Stimulated activated CD4-positive, alpha-beta T cell treated with anti-CD3 and anti-CD28 coated beads, Interleukin-12 subunit alpha, Interleukin-12 subunit beta, amount 100 ng/mL, for 24 hours (primary cell): Measurements from ENCODE around the gene PSMF1.
"Not testable (repeated sequence)": the region's sequence is repeated elsewhere in the genome, so short reads cannot be mapped to it uniquely, and the experiment has no call there.

Source experiments
- DNase-seq, 2 experiments: peaks; one replicate each; pipeline ENCODE4 v3.0.0-alpha.2; 2020; ENCODE audit warnings: low read depth in 2 of 2

PSMF1 gene

DNA sequence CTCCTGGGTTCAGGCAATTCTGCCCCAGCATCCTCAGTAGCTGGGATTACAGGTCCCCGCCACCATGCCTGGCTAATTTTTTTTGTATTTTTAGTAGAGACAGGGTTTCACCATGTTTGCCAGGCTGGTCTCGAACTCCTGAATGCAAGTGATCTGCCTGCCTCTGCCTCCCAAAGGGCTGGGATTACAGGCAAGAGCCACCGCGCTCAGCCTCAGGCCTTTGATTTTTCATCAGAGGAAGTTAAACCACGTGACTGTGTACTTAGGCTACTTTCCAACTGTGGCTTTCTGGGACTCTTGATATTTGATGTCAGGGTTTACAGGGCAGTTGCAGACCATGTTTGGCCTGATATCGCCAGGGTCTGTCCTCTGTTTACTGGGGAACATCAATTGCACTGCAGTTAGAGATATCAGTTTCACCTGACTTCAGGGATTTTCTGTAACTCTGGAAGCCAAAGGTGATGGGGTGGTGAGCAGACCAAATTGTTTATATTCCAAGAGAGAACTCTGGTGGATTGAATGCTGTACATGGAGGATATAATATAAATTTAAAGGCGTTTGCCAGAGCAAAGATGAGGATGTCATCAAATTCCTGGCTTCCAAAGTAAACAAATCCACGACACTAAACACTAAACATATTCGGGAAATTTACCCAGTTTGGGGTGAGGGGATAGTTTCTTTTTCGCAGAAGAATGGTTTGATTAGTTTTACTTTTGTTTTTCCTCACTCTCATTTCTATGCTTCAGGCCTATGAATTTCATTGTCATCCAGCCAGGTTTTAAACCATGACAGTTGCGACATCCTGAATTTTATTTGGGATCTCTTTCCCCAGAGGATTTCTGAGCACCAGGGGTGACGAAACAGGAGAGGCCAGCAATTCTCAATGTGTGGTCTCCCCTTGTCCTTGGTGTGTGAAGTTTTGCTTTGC is 4.2 kb downstream of the PSMF1 start:
- DNase-seq = no peak

DNA sequence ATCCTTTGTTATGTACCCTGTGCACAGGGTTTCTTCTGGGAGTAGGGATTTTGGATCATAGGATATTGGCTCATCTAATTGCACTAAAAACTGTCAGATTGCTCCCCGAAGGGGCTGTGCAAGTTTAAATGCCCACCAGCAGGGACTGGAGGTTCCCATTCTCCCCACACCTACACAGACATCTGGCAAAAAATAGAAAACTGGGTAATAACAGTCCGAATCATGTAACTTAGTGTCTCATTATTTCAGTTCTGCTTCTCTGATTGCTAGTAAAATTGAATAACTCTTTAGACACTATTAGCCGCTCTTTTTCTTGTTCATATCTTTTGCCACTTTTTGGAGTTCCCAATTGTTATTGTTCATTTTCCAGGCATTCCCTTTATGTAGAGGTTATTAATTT is 5.3 kb downstream of the PSMF1 start:
- no peak for DNase-seq

DNA sequence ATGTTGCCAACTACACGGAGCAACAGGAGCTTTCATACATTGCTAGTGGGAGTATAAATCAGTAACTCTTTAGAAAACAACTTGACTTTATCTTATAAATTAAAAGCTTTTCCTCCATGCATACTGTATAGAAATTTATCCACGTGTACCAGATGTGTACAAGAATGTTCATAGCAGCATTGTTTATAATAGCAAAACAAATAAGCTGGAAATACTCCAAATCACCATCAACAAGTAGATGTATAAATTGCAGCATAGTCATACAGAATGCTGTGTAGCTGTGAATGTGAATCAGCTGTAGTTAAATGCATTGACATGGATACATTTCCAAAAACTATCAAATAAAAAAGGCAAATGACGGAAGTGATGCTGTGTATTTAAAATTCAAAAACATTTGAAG is 6.0 kb downstream of the PSMF1 start:
- DNase-seq = no peak

DNA sequence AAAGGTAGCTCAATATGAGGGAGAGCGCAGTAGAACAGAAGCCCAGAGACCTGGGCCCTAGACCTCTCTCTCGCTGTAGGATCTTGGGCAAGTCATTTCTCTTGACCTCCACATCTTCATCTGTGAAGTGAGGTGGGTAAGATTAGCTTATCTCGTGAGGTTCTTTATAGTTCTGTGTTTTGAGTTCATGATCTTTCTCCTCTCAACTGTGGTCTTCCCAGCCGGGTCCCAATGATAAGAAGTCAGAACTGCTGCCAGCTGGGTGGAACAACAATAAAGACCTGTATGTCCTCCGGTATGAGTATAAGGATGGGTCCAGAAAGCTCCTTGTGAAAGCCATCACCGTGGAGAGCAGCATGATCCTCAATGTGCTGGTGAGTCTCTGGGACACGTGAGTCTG is 6.9 kb downstream of the PSMF1 start:
- DNase-seq = no peak

- DNase-seq = no peak
Observed at GRCh38 chr20:1127840-1128239, 9.4 kb downstream of the PSMF1 start.

DNA sequence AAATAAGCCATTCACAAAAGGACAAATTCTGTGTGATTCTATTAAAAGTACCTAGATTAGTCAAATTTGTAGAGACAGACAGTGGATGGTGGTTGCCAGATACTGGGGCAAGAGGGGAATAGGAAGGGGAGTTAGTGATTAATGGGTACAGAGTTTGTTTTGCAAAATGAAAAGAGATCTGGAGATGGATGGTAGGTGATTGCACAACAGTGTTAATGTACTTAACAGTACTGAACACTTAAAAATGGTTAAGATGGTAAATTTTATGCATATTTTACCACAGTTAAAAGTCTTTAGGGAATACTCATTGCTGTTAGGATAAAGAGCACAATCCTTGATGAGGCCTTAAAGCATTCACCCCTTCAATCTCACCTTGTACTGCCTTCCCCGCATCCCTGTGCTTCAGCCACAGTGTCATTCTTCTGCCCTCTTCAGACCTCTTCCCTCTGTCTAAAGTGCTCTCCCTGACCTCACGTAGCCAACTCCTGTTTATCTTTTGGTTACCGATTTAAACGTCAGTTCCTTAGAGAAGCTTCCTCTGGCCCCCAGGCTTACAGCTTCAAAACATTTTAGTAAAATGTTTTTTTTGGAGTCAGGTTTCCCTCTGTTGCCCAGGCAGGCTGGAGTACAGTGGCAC is 11.8 kb downstream of the PSMF1 start:
- no peak for DNase-seq

DNA sequence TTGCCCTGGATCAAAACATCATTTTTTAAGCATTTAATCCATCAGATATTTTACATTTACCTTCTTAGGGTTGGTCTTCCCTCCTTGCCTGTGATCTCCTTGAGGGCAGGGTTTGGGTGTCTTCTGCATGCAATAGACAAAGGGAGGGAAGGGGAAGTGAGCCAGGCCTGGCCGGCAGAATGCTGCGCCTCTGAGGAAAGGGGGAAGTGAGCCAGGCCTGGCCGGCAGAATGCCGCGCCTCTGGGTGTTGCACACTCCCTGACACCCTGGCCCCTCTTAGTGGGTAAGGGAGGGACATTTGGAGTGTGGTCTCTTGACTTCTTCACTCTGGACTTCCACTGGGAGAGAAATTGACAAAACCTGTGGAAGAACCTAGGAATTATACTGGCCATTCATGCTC is 12.4 kb downstream of the PSMF1 start:
- DNase-seq = no peak

DNA sequence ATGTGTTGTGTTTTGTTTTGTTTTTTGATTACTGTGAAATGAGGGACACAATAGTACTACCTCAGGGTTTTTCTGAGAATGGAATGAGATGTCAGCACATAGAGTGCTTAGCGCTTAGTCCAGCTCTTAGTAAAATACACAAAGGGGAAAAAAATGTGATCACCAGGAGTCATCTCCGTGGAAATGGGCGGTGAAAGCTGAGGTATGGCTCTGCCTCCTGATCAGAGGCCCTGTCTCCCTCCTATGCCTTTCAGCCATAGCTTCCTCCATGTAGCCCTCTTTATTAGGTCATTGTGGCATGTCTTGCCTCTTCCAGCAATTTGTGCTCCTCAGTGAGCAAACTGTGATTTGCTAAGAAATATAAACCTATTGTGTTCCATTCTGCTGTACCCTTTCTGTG is 13.0 kb downstream of the PSMF1 start:
- no peak for DNase-seq

DNA sequence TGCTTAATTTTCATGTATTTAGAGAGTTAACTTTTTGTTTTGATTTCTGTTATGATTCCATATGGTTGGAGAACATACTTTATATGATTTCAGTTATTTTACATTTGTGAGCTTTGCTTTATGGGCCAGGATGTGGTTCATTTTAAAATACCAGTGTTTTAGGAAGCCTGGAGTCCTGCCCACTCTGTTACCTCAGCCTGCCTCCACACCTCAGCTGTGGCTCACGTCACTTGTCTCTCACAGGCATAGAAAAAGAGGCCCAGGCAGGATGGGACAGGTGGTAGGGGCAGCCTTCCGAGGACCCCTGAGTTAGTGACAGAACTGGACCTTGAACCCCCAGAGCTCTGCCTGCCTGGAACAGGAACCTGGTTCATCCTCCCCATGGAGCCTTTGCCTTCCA is 16.0 kb downstream of the PSMF1 start:
- DNase-seq = no peak

- no peak for DNase-seq
Observed at GRCh38 chr20:1134836-1135235, 16.4 kb downstream of the PSMF1 start.

GRCh38 chr20:1137236-1137635 is 18.8 kb downstream of the PSMF1 start:
- no peak for DNase-seq

GRCh38 chr20:1144401-1145172 is 26.2 kb downstream of the PSMF1 start:
- no peak for DNase-seq

DNA sequence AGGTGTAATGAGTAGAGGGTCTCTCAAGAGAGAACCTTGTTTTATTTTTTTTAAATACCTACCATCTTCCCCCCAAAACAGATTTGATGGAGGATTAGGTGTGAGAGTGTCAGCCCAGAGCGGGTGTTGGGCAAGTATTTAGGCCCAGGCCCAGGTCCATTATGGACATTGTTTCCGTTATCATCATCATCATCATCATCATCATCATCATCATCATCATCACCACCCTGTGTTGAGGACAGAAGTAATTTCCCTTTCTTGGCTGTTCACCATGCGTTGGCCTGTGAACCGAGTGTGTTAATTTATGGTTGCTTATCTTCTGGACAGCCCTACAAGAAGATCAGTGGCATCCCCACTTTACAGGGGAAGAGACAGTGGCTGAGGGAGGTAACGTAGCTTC is 28.6 kb downstream of the PSMF1 start:
- DNase-seq = no peak

GRCh38 chr20:1149812-1150211 is 31.4 kb downstream of the PSMF1 start:
- not testable (repeated sequence) for DNase-seq

- DNase-seq = no peak
Observed at GRCh38 chr20:1150218-1150617, 31.8 kb downstream of the PSMF1 start.

GRCh38 chr20:1150968-1151367 is 32.6 kb downstream of the PSMF1 start:
- DNase-seq = no peak

DNA sequence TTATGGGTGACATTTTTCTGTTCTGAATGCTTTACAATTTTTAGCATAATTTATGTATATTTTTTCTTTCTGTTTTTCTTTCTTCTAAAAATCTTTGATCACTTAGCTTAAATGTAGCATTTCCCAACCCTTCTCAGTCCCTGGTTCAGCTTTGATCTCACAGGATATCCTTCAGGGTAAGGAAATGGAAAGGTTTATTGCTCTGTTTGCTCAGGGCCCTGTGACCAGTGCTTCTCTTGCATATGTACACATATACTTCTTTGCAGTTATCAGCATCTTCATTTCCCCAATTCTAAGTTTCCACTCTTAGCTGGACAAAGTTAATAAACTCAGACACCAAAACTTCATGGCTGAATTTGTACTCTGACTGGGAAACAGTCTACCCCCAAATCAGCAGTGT is 35.8 kb downstream of the PSMF1 start:
- DNase-seq = no peak

DNA sequence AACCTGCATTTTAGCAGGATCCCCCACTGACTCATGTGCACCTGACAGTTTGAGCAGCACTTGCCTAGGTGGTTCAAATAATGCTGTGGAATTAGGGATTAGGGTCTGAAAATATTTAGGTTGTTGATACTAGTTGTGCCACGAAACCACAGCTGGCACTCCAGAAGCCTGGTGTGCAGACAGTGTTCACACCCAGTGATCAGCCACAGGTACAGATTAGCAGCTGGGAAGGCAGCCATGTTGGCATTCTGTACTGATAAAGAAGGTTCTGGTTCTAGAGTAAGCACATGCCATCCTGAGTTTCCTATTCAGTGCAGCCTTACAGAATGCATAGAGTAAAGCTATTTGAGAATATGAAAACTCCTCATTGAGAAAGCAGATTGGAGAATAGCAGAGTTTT is 36.3 kb downstream of the PSMF1 start:
- DNase-seq = no peak

DNA sequence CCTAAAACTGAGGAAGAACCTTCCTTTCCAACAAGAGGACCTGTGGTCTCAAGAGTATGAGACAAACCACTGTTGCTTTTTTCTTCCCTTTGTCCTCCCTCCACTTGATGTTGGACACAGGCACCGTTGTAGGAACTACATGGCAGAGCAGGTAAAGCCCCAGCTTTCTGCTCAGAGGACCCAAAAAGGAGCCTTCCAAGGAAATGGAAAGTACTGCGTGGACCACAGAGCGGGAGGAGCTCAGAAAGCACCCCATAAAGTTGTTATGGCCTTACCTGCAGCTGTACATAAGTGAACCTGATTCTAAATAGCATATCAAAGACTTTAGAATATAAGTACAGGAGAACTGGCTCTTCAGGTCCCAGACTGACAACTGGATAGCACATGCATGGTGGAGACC is 36.9 kb downstream of the PSMF1 start:
- DNase-seq = no peak

DNA sequence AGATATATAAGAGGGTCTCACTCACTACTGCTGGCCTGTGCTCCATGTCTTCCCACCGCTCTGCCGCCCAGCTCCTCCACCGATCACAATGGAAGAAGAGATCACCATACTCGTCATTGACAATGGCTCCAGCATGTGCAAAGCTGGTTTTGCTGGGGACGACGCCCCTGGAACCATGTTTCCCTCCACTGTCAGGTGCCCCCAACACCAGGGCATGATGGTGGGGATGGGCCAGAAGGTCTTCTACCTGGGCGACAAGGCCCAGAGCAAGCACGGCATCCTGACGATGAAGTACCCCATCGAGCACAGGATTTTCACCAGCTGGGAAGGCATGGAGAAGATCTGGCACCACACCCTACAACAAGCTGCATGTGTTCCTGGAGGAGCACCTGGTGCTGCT is 42.1 kb downstream of the PSMF1 start:
- no peak for DNase-seq

DNA sequence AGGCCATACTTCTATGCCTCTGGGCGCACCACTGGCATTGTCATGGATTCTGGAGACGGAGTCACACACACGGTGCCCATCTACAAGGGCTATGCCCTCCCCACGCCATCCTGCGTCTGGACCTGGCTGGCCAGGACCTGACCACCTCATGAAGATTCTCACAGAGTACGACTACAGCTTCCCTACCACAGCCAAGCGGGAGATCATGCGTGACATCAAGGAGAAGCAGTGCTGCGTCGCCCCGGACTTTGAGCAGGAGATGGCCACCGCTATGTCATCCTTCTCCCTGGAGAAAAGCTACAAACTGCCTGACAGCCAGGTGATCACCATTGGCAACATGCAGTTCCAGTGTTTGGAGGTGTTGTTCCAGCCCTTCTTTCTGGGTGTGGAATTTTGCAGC is 42.6 kb downstream of the PSMF1 start:
- no peak for DNase-seq

GRCh38 chr20:1163105-1163504 is 44.7 kb downstream of the PSMF1 start:
- DNase-seq = no peak

GRCh38 chr20:1163653-1164052 is 45.3 kb downstream of the PSMF1 start:
- DNase-seq = no peak
